ENCODE data around the gene UBE2E2. TPM values are rescaled to one million over a fixed set of nuclear protein-coding genes. Genes with fewer than 3 reads are reported as not detected.

Gene UBE2E2
- total and polyA plus RNA-seq, 2 experiments from 2014 or later: 29.0 to 75.4 TPM

GRCh38 chr3:23418026-23418425, 214.9 kb downstream of the UBE2E2 start:
- Histone ChIP-seq H3K4me3 (no peak overlapping the region), H3K4me1 (ENCODE audit: insufficient read depth) (no peaks in the 10 kb centered on the region), H3K27ac (no peak overlapping the region), H4K20me1 (ENCODE audit: insufficient read depth) (peaks cover 3% of the 10 kb centered on the region; the same call in 1 of the 2 replicates), H3K9ac (no peak overlapping the region), H3K36me3 (ENCODE audit: low read depth) (no peaks in the 10 kb centered on the region), H3K79me2 (ENCODE audit: insufficient read depth) (peaks cover 35% of the 10 kb centered on the region), H3F3A (ENCODE audit: insufficient read depth) (no peaks in the 10 kb centered on the region), H3K9me2 (ENCODE audit: insufficient read depth) (no peaks in the 10 kb centered on the region), H3K9me3 (ENCODE audit: low read depth) (no peaks in the 10 kb centered on the region), H3K27me3 (replicated peaks; ENCODE audit: insufficient read depth) (no peaks in the 10 kb centered on the region), H3K4me2 (ENCODE audit: unreplicated experiment) (no peak overlapping the region), H2AFZ (no peak overlapping the region)
- in situ Hi-C loops (cut with MboI): no loop called here
- WGBS, 2 experiments (ENCODE audit: low coverage in 1 of 2, low lambda C conversion rate in 2 of 2, missing lambda C conversion rate in 2 of 2): 93 to 98% methylated on average over 13 of the region's 13 CpGs
- no peak for DNase-seq
- TF ChIP-seq EZH2 (IDR thresholded peaks at IDR 0.05; ENCODE audit: insufficient read depth, poor library complexity, severe bottlenecking) (no peak), EZH2phosphoT487 (IDR thresholded peaks at IDR 0.05; ENCODE audit: insufficient read depth, low read depth) (no peak)

GRCh38 chr3:23421811-23422516, 218.8 kb downstream of the UBE2E2 start:
- 93 to 100% methylated on average over 3 of the region's 3 CpGs for WGBS, 2 experiments (ENCODE audit: low coverage in 1 of 2, low lambda C conversion rate in 2 of 2, missing lambda C conversion rate in 2 of 2)
- no peak overlapping the region for H3K9ac ChIP-seq
- no peak overlapping the region for H3K4me3 ChIP-seq
- H3K9me2 ChIP-seq (ENCODE audit: insufficient read depth): no peaks in the 10 kb centered on the region
- H4K20me1 ChIP-seq (ENCODE audit: insufficient read depth): peaks cover 3% of the 10 kb centered on the region
- H3K4me2 ChIP-seq (ENCODE audit: unreplicated experiment): no peak overlapping the region
- H3K9me3 ChIP-seq (ENCODE audit: low read depth): no peaks in the 10 kb centered on the region
- no peaks in the 10 kb centered on the region for H3F3A ChIP-seq (ENCODE audit: insufficient read depth)
- peaks cover 38% of the 10 kb centered on the region; the same call in 1 of the 2 replicates for H3K79me2 ChIP-seq (ENCODE audit: insufficient read depth)
- in situ Hi-C loops (cut with MboI): no loop called here
- TF ChIP-seq EZH2phosphoT487 (IDR thresholded peaks at IDR 0.05; ENCODE audit: insufficient read depth, low read depth): no peak
- no peak for TF ChIP-seq EZH2 (IDR thresholded peaks at IDR 0.05; ENCODE audit: insufficient read depth, poor library complexity, severe bottlenecking)
- no peak overlapping the region for H3K27ac ChIP-seq
- H2AFZ ChIP-seq: no peak overlapping the region
- no peaks in the 10 kb centered on the region for H3K36me3 ChIP-seq (ENCODE audit: low read depth)
- no peaks in the 10 kb centered on the region for H3K4me1 ChIP-seq (ENCODE audit: insufficient read depth)
- H3K27me3 ChIP-seq (replicated peaks; ENCODE audit: insufficient read depth): no peaks in the 10 kb centered on the region
- DNase-seq: peak; percentile 4

- no peak for DNase-seq
- Histone ChIP-seq H3K9me2 (ENCODE audit: insufficient read depth) (no peaks in the 10 kb centered on the region), H4K20me1 (ENCODE audit: insufficient read depth) (peaks cover 3% of the 10 kb centered on the region), H3F3A (ENCODE audit: insufficient read depth) (no peaks in the 10 kb centered on the region), H3K79me2 (ENCODE audit: insufficient read depth) (peaks cover 33% of the 10 kb centered on the region; the same call in 1 of the 2 replicates), H3K4me3 (no peak overlapping the region), H3K4me1 (ENCODE audit: insufficient read depth) (no peaks in the 10 kb centered on the region), H3K27ac (no peak overlapping the region), H3K9me3 (ENCODE audit: low read depth) (no peaks in the 10 kb centered on the region), H3K27me3 (replicated peaks; ENCODE audit: insufficient read depth) (no peaks in the 10 kb centered on the region), H3K4me2 (ENCODE audit: unreplicated experiment) (no peak overlapping the region), H3K36me3 (ENCODE audit: low read depth) (no peaks in the 10 kb centered on the region), H3K9ac (no peak overlapping the region), H2AFZ (no peak overlapping the region)
- in situ Hi-C loops (cut with MboI): no loop called here
- TF ChIP-seq EZH2phosphoT487 (IDR thresholded peaks at IDR 0.05; ENCODE audit: insufficient read depth, low read depth) (no peak), EZH2 (IDR thresholded peaks at IDR 0.05; ENCODE audit: insufficient read depth, poor library complexity, severe bottlenecking) (no peak)
Measured at GRCh38 chr3:23422517-23422851, 219.4 kb downstream of the UBE2E2 start.

GRCh38 chr3:23425410-23425809, 222.3 kb downstream of the UBE2E2 start:
- in situ Hi-C loops (cut with MboI): no loop called here
- Histone ChIP-seq H3K4me1 (ENCODE audit: insufficient read depth) (no peaks in the 10 kb centered on the region), H3K9me3 (ENCODE audit: low read depth) (no peaks in the 10 kb centered on the region), H3K4me2 (ENCODE audit: unreplicated experiment) (no peak overlapping the region), H3K9me2 (ENCODE audit: insufficient read depth) (no peaks in the 10 kb centered on the region), H3K27ac (no peak overlapping the region), H3K79me2 (ENCODE audit: insufficient read depth) (peaks cover 20% of the 10 kb centered on the region; the same call in 1 of the 2 replicates), H3F3A (ENCODE audit: insufficient read depth) (no peaks in the 10 kb centered on the region; the same call in 1 of the 2 replicates), H2AFZ (no peak overlapping the region), H4K20me1 (ENCODE audit: insufficient read depth) (peaks cover 3% of the 10 kb centered on the region), H3K36me3 (ENCODE audit: low read depth) (no peaks in the 10 kb centered on the region), H3K9ac (no peak overlapping the region), H3K4me3 (no peak overlapping the region), H3K27me3 (replicated peaks; ENCODE audit: insufficient read depth) (no peaks in the 10 kb centered on the region)
- TF ChIP-seq EZH2phosphoT487 (IDR thresholded peaks at IDR 0.05; ENCODE audit: insufficient read depth, low read depth) (no peak), EZH2 (IDR thresholded peaks at IDR 0.05; ENCODE audit: insufficient read depth, poor library complexity, severe bottlenecking) (no peak)
- DNase-seq: no peak
- WGBS, 2 experiments (ENCODE audit: low coverage in 1 of 2, low lambda C conversion rate in 2 of 2, missing lambda C conversion rate in 2 of 2): 98% methylated on average over 3 of the region's 3 CpGs
